SJCRH30 (cell line): ENCODE measurements around the gene CACNA1H. TPM values are rescaled to one million over a fixed set of nuclear protein-coding genes. Genes with fewer than 3 reads are reported as not detected.

Experiments used
- DNase-seq, 2 experiments: peaks; one replicate each; pipeline ENCODE4 v3.0.0-alpha.2; 2015 to 2020
- H3K27ac ChIP-seq: fragments of 250-450 bp; sonication (Bioruptor Pico); 2 replicates; pipeline ENCODE4 v1.5.1; 2020; ENCODE audit warnings: mild to moderate bottlenecking, moderate library complexity
- H3K27me3 ChIP-seq: fragments of 250-450 bp; sonication (Bioruptor Pico); 2 replicates; pipeline ENCODE4 v1.5.1; 2020; ENCODE audit warnings: mild to moderate bottlenecking, moderate library complexity
- H3K36me3 ChIP-seq: fragments of 250-450 bp; sonication (Bioruptor Pico); 2 replicates; pipeline ENCODE4 v1.5.1; 2020; ENCODE audit warnings: mild to moderate bottlenecking, moderate library complexity
- H3K4me1 ChIP-seq: fragments of 250-450 bp; sonication (Bioruptor Pico); 2 replicates; pipeline ENCODE4 v1.5.1; 2020; ENCODE audit warnings: mild to moderate bottlenecking, moderate library complexity
- H3K4me3 ChIP-seq: fragments of 250-450 bp; sonication (Bioruptor Pico); 2 replicates; pipeline ENCODE4 v1.5.1; 2020; ENCODE audit warnings: mild to moderate bottlenecking, moderate library complexity
- H3K9me3 ChIP-seq: fragments of 250-450 bp; sonication (Bioruptor Pico); replicated peaks from 2 replicates; pipeline ENCODE4 v1.5.1; 2020; ENCODE audit warnings: mild to moderate bottlenecking, moderate library complexity
- total RNA-seq: library from RNA; depleted of rRNA; stranded (reverse); fragments of >200 nt; shearing (Covaris generic); gene quantifications from 2 replicates; pipeline ENCODE4 v1.2.3, GENCODE V29; 2014

The CACNA1H gene
- total RNA-seq, 1 experiment from 2014 or later: 1.7 TPM

DNA sequence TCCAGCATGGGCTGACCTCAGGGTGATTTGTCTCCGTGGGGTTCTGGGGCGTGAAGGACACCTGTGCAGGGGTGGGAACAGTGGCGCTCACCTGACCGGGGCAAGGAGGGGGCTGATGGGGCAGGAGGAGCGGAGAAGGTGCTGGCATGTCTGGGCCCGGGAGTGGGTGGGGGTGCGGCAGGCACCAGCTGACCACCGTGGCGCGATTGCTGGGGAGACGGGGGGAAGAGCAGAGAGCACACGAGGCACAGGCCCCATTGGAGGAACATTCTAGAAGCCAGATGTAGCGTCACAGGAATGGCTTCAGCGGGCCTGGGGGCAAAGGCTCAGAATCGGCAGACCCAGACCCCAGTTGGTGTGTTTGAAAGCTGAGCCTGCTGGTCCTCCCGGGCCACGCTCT, 12.1 kb downstream of the CACNA1H start:
- no peak for DNase-seq

DNA sequence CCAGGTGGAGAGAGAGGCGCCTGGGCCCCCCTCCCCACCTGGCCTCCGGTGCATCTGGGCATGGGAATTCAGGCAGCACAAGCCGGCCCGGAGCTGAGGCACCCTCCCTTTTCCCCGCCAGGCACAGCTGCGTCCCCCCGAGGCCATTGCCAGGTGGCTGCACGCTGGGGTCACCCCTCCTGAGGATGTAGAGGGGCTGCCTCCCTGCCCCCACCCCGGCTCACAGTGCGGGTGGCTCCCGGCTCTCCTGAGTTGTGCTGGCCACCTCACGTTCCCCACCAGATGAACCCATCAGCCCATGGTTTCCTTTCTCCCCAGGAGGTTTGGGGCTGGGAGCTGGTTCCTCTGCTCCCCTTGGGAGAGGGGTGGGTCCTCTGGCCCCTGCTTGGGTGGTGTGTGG, 12.6 kb downstream of the CACNA1H start:
- Histone ChIP-seq H3K27ac (no peak overlapping the region), H3K4me3 (no peak overlapping the region), H3K9me3 (no peaks in the 10 kb centered on the region), H3K4me1 (peaks cover 29% of the 10 kb centered on the region), H3K27me3 (peaks cover 45% of the 10 kb centered on the region), H3K36me3 (no peaks in the 10 kb centered on the region)
- no peak for DNase-seq

More for the DNA sequence above, 12.1 kb downstream of the CACNA1H start:
- Histone ChIP-seq H3K36me3 (no peaks in the 10 kb centered on the region), H3K4me3 (no peak overlapping the region), H3K27me3 (peaks cover 45% of the 10 kb centered on the region), H3K9me3 (no peaks in the 10 kb centered on the region), H3K4me1 (peaks cover 27% of the 10 kb centered on the region), H3K27ac (no peak overlapping the region)

DNA sequence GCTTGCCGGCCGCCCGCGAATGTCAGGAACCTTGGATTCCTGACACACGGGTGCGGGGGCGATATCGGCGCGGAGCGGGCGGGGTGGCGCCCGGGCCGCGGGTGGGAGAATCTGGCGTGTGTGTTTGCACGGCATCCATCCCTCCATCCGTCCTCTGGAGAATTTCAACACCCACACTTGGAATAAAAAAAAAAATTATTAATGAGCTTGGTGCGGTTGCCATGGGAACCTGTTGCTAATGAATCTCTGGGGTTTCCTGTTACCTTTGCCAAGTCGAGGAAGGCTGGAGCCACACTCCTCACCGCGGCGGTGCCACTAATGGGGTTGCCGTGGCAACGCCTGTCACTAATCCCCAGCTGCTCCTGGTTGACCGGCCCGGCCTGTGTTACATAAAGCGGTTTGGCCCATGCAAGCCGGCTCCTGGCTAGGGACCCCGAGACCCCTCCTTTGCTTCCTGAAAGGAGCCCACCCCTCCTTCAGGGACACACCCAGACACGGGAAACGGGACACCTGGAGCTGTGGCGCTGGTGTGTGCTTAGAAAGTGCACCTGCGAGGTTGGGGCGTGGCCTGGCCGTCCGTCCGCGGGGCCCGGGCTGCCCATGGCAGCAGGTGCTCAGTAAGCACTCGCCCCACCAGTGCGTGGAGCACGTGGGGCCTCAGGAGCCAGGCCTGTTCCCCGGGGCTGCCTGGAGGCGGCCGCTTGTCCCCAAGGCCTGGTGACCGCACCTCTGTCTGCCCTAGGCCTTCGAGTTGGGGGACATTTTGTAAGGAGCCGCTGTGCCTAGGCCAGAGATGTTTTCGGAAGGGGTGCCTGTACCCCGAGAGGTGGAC, 14.6 kb downstream of the CACNA1H start:
- H3K36me3 ChIP-seq: no peaks in the 10 kb centered on the region
- DNase-seq: peak; percentile 56 to 64
- H3K27me3 ChIP-seq: peaks cover 39% of the 10 kb centered on the region
- no peak overlapping the region for H3K4me3 ChIP-seq
- no peak overlapping the region for H3K27ac ChIP-seq
- H3K4me1 ChIP-seq: peaks cover 31% of the 10 kb centered on the region
- H3K9me3 ChIP-seq: no peaks in the 10 kb centered on the region

DNA sequence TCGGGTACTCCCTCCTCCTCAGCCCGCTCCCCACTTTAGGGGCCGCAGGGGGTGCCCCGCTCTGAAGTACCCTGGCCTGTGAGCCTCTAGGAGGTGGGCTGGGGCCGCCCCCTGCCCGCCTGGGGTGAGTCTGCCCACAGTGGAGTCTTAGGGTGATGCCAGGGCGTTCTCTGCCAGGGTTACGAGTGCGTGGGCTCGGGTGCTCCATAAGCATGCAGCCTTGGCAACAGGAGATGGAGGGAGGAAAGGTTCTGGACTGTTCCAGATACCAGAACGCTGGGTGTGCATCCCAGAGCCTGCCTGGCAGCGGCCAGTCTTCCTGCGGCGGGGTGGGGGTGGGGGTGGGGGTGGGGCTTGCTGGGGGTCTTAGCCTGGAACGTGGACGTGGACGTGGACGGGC, 15.9 kb downstream of the CACNA1H start:
- Histone ChIP-seq H3K27ac (no peak overlapping the region), H3K4me1 (peaks cover 22% of the 10 kb centered on the region), H3K36me3 (no peaks in the 10 kb centered on the region), H3K9me3 (no peaks in the 10 kb centered on the region), H3K4me3 (no peak overlapping the region), H3K27me3 (peaks cover 39% of the 10 kb centered on the region)
- no peak for DNase-seq

DNA sequence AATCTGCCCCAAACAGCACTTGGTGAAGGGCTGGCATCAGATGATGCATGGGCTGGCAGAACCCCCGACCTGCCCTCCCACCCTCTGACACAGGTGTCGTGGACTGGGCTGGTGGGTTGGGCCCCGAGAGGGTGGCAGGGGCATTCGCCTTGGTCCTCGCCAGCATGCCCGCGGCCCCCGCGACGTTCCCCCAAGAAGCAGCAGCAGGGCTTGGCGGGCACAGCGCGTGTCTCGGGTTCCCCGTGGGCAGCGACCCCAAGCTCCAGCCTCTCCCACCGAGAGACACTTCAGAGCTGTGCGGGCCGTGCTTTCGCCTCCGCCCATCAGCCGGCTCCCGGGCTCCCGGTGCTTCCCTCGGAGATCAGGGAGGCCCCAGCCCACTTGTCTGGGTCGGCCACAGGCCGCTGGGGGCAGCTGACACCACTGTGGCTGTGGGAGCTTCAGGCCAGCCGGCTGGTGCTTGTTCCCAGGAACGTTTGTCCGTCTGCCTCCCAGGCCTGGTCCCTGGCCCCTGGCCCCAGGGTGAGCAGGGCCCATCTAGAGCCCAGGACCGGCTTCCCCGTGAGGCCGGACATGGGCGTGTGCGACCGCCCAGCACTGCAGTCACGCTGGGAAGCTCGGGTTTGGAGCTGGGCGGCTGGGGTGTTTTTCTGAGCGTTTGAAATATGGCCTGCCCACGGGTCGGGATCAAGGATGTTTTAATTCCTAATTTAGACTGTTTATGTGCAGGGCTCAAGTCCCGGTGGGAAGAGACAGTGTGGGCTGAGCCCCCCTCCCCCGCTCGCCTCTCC, 16.6 kb downstream of the CACNA1H start:
- Histone ChIP-seq H3K4me3 (no peak overlapping the region), H3K36me3 (no peaks in the 10 kb centered on the region), H3K27me3 (peaks cover 35% of the 10 kb centered on the region), H3K4me1 (peaks cover 17% of the 10 kb centered on the region), H3K27ac (no peak overlapping the region), H3K9me3 (no peaks in the 10 kb centered on the region)
- peak in 1 of 2 experiments; percentile 32 for DNase-seq

DNA sequence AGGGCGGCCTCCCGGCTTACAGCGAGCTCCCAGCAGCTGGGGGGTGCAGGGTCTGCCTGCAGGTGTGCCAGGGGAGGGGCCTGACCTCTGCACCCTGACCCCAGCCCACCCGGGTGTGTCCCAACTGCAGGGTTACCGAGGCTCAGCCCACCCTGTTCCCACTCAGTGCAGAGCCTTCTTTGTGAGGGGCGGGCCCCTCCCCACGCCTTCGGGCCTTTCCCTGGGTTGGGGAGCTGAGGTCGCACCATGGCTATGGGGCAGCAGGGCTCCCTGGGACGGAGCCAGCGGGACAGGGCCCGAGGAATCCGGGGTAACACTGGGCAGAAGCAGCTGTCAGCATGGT, 17.1 kb downstream of the CACNA1H start:
- no peak overlapping the region for H3K27ac ChIP-seq
- DNase-seq: no peak
- no peaks in the 10 kb centered on the region for H3K36me3 ChIP-seq
- no peaks in the 10 kb centered on the region for H3K9me3 ChIP-seq
- peaks cover 29% of the 10 kb centered on the region for H3K27me3 ChIP-seq
- no peak overlapping the region for H3K4me3 ChIP-seq
- H3K4me1 ChIP-seq: peaks cover 17% of the 10 kb centered on the region

- Histone ChIP-seq H3K9me3 (no peaks in the 10 kb centered on the region), H3K36me3 (no peaks in the 10 kb centered on the region), H3K4me1 (peaks cover 17% of the 10 kb centered on the region), H3K27ac (no peak overlapping the region), H3K4me3 (no peak overlapping the region), H3K27me3 (peaks cover 25% of the 10 kb centered on the region)
- no peak for DNase-seq
Measured at GRCh38 chr16:1171001-1171400, 18.1 kb downstream of the CACNA1H start.

GRCh38 chr16:1171854-1172428, 19.0 kb downstream of the CACNA1H start:
- peaks cover 25% of the 10 kb centered on the region for H3K27me3 ChIP-seq
- peaks cover 17% of the 10 kb centered on the region for H3K4me1 ChIP-seq
- DNase-seq: no peak
- no peak overlapping the region for H3K27ac ChIP-seq
- H3K36me3 ChIP-seq: no peaks in the 10 kb centered on the region
- no peaks in the 10 kb centered on the region for H3K9me3 ChIP-seq
- no peak overlapping the region for H3K4me3 ChIP-seq

DNA sequence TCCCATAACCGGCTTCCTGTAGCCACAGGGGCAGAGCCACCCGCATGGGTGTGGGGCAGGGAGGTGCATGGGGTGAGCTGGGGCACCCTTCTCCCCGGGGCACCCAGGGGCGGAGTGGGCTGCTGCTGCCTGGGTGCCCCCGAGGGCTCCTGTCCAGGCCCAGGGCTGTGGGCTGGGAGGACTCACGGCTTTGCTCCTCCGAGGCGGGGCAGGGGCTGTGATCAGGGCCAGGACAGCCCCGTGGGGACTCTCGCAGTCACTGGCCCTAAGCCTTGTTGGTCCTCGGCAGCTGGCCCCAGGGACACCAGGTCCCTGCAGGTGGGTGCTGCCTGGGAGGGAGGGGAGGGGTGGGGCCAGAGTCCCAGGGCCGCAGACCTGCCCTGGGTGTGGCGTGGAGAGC, 19.7 kb downstream of the CACNA1H start:
- DNase-seq: no peak
- H3K27me3 ChIP-seq: peaks cover 25% of the 10 kb centered on the region
- H3K4me1 ChIP-seq: peaks cover 12% of the 10 kb centered on the region
- H3K9me3 ChIP-seq: no peaks in the 10 kb centered on the region
- H3K4me3 ChIP-seq: no peak overlapping the region
- H3K36me3 ChIP-seq: no peaks in the 10 kb centered on the region
- no peak overlapping the region for H3K27ac ChIP-seq

- Histone ChIP-seq H3K36me3 (no peaks in the 10 kb centered on the region), H3K4me3 (no peak overlapping the region), H3K4me1 (peaks cover 11% of the 10 kb centered on the region), H3K27me3 (peaks cover 25% of the 10 kb centered on the region), H3K27ac (no peak overlapping the region), H3K9me3 (no peaks in the 10 kb centered on the region)
- DNase-seq: no peak
Measured at GRCh38 chr16:1173788-1174451, 21.0 kb downstream of the CACNA1H start.

DNA sequence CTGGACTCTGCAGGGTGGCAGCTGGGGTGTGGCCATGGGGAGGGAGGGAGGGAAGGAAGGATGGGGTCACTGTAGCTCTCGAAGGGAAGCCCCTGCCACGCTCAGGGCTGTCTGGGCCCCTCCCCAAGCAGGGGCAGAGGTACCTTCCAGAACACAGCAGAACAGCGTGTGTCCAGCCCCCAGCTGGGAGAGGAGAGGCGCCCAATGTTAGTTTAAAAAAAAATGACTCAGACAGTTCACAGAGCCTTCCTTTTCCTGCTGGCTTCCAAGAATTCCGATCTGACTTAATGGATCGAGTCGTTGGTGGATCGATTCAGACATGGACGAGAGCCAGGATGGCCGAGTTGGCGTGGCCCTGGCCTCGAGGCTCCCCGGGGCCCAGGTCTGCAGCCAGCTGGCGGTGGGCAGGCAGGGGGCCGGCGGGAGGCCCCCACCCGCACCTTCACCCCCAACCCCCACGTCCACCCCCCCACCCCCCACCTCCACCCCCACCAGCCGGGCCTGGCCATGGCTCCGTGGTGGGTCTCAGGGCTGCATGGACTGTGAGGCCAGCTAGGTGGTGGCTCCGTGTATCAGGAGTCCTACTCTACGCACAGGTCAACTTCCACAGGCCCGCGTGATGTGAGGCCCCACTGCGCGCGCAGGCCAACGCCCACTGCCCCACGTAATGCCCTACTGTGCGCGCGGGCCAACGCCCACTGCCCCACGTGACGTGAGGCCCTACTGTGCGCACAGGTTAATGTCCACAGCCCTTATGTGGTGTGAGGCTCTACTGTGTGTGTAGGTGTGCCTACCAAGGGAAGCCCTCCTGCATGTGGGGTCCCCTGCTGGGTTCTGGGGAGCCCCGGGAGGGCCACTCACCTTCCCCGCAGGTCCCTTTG, 21.8 kb downstream of the CACNA1H start:
- Histone ChIP-seq H3K4me1 (peaks cover 9% of the 10 kb centered on the region), H3K4me3 (no peak overlapping the region), H3K36me3 (no peaks in the 10 kb centered on the region), H3K27me3 (peaks cover 19% of the 10 kb centered on the region), H3K9me3 (no peaks in the 10 kb centered on the region), H3K27ac (no peak overlapping the region)
- no peak for DNase-seq

DNA sequence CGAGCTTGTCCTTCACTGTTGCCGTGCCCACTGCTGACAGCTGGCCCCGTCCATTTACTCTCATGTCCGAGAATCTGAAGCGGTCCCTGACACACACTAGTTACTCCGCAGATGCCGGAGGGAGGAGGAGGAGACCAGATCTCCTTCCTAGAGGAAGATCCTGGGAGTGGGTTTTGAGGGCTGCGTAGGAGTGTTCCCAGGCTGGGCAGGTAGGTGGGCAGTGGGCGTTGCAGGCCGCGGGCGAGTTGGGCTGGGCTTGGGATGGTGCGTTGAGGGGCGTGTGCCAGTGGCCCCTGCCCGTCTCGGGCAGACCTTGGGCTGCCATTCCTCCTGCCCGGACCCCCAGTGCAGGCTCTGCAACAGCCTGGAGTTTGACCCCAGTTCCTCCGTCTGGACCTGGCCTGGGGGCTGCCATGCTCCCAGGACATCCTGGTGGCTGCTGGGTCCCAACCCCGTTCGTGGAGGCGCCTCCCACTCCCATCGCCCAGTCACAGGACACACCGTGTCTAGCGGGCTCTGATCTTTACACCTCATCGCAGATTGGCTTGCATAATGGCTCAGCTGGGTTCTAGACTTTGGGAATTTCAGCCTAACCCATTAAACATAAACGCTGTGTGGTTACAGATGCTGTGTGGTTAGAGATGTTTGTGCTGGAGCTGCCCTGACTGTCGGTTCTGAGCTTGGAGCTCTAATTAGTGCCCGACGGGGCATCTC, 22.8 kb downstream of the CACNA1H start:
- no peak for DNase-seq
- no peak overlapping the region for H3K27ac ChIP-seq
- no peak overlapping the region for H3K4me3 ChIP-seq
- H3K4me1 ChIP-seq: peaks cover 10% of the 10 kb centered on the region; the same call in 1 of the 2 replicates
- peaks cover 9% of the 10 kb centered on the region; the same call in 1 of the 2 replicates for H3K27me3 ChIP-seq
- no peaks in the 10 kb centered on the region for H3K36me3 ChIP-seq
- no peaks in the 10 kb centered on the region for H3K9me3 ChIP-seq

DNA sequence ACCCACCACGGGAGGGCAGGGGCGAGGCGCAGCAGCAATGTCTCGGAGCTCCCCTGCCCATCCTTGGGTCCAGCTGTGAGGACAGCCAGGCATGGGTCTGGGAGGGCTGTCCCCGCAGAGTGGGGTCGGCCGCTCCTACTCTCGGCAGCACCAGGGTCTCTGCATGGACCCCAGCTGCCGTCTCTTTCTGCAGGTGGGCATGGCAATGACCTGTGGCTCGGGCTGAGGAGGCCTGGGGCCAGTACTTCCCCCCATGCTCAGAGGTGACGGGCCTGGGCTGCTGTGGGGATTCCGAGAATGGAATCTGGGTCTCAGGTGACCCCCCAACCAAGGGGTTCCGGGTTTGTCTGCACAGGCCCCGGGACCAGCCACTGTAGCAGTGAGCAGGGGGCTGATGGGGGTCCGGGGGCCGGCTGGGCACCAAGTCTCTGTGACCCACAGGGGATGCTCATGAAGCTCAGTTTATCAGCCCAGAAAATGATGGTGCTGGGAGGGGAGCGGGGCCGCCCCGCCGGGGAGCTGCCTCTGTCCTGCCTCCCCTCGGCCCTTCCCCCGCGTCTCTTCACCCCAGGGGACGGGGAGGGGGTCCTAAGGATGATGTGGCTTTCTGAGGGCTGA, 23.5 kb downstream of the CACNA1H start:
- Histone ChIP-seq H3K36me3 (no peaks in the 10 kb centered on the region), H3K4me3 (no peak overlapping the region), H3K4me1 (peaks cover 17% of the 10 kb centered on the region), H3K9me3 (no peaks in the 10 kb centered on the region), H3K27ac (no peak overlapping the region), H3K27me3 (peaks cover 3% of the 10 kb centered on the region; the same call in 1 of the 2 replicates)
- no peak for DNase-seq
